ENCODE measurements around the gene FHOD3. TPM values are rescaled to one million over a fixed set of nuclear protein-coding genes. Genes with fewer than 3 reads are reported as not detected.

The FHOD3 gene
- total and polyA plus RNA-seq, 2 of the 8 experiments (the other 6 are each of a cell fraction or from before 2014, with no cell fraction given): 9.7 to 10.5 TPM

- Histone ChIP-seq H3K18ac (ENCODE audit: extremely low read depth, low read length) (no peak overlapping the region), H3K4ac (replicated peaks; ENCODE audit: insufficient read length, low read depth, low read length) (no peak overlapping the region), H2BK120ac (replicated peaks; ENCODE audit: low read depth, low read length) (no peak overlapping the region), H3K23me2 (ENCODE audit: low read depth, low read length) (no peaks in the 10 kb centered on the region), H2AFZ (ENCODE audit: low read length) (no peak overlapping the region), H3K56ac (replicated peaks; ENCODE audit: insufficient read length, low read depth, low read length) (no peak overlapping the region), H3K9me3 (ENCODE audit: insufficient read depth in 2 of 2, low read depth in 1 of 2, low read length in 1 of 2) (no peaks in the 10 kb centered on the region), H3K79me2 (ENCODE audit: control insufficient read depth in 1 of 2, insufficient read depth in 2 of 2, low read length in 2 of 2) (no peaks in the 10 kb centered on the region), H3K4me1 (replicated peaks in 1 of 4; ENCODE audit: control insufficient read depth in 3 of 4, insufficient read depth in 4 of 4, low read length in 3 of 4) (no peaks in the 10 kb centered on the region), H2AK5ac (ENCODE audit: low read depth, low read length) (no peak overlapping the region), H3K14ac (ENCODE audit: insufficient read length) (no peak overlapping the region), H3K36me3 (ENCODE audit: control insufficient read depth in 2 of 4, insufficient read depth in 4 of 4, low read length in 3 of 4) (no peaks in the 10 kb centered on the region; a peak in 1 of 8 replicates), H3K4me2 (ENCODE audit: insufficient read depth in 1 of 2, low read depth in 2 of 2, low read length in 2 of 2) (no peak overlapping the region), H3K27ac (ENCODE audit: low read depth, low read length) (no peak overlapping the region), H2BK5ac (ENCODE audit: low read depth, low read length) (no peak overlapping the region), H4K8ac (ENCODE audit: extremely low read depth, insufficient read depth, low read length) (no peak overlapping the region), H3K4me3 (ENCODE audit: extremely low read depth in 1 of 4, insufficient read depth in 2 of 4, low read depth in 3 of 4, low read length in 4 of 4) (no peak overlapping the region), H3K79me1 (ENCODE audit: low read depth, low read length) (no peaks in the 10 kb centered on the region), H4K91ac (replicated peaks; ENCODE audit: insufficient read length, low read length) (no peak overlapping the region), H3K23ac (ENCODE audit: insufficient read length) (no peak overlapping the region), H2BK15ac (ENCODE audit: low read length) (no peak overlapping the region), H3K27me3 (replicated peaks in 1 of 4; ENCODE audit: control insufficient read depth in 3 of 4, extremely low read depth in 1 of 4, insufficient read depth in 3 of 4, low read length in 3 of 4) (no peaks in the 10 kb centered on the region), H2BK20ac (ENCODE audit: low read length) (no peak overlapping the region), H4K5ac (ENCODE audit: insufficient read length, low read depth, low read length) (no peak overlapping the region), H4K20me1 (replicated peaks in 1 of 2; ENCODE audit: control insufficient read depth in 1 of 2, insufficient read depth in 2 of 2, low read length in 2 of 2) (no peaks in the 10 kb centered on the region), H3K9ac (replicated peaks in 1 of 4; ENCODE audit: extremely low read depth in 1 of 4, low read depth in 3 of 4, low read length in 3 of 4) (no peak overlapping the region), H2BK12ac (ENCODE audit: low read depth, low read length) (no peak overlapping the region)
- TF ChIP-seq RAD21 (IDR thresholded peaks at IDR 0.05 in 1 of 2, conservative IDR thresholded peaks at IDR 0.05 in 1 of 2; ENCODE audit: low read depth in 2 of 2, low read length in 2 of 2) (peak; percentile 87 to 93), TAF1 (IDR thresholded peaks at IDR 0.05; ENCODE audit: low read depth, low read length) (no peak), YY1 (IDR thresholded peaks at IDR 0.05; ENCODE audit: low read depth, low read length) (peak; percentile 75; the same call in 1 of the 2 replicates), POLR2A (IDR thresholded peaks at IDR 0.05; ENCODE audit: control extremely low read depth in 1 of 2, low read depth in 2 of 2, low read length in 2 of 2) (no peak), CTCF (IDR thresholded peaks at IDR 0.05; ENCODE audit: control extremely low read depth in 1 of 3, insufficient read depth in 1 of 3, low read depth in 1 of 3, low read length in 3 of 3) (peak; percentile 63 to 73 (median 71))
- FAIRE-seq (no peak), DNase-seq (ENCODE audit: low read depth in 1 of 2, low spot score in 2 of 2) (no peak)
- WGBS, 2 experiments (ENCODE audit: extremely low coverage in 1 of 2, insufficient coverage in 1 of 2, insufficient read length in 1 of 2, insufficient replicate concordance in 2 of 2, low coverage in 1 of 2, low lambda C conversion rate in 2 of 2, missing lambda C conversion rate in 1 of 2): 78% methylated on average over 5 of the region's 5 CpGs; no CpG with 5 or more reads in 1 of the 2 experiments
- ChIA-PET CTCF (ENCODE audit: partially characterized antibody) (interaction anchor here (1.0 to 1.6 kb wide), 2 partner anchors 250 to 358 kb away, joined by 3 to 5 read pairs; no protein-coding TSS in a partner anchor), POLR2A (ENCODE audit: partially characterized antibody) (no interaction called here)
Measured at GRCh38 chr18:36661999-36662398, 364.5 kb downstream of the FHOD3 start.
